Stimulated activated CD4-positive, alpha-beta T cell treated with anti-CD3 and anti-CD28 coated beads, Interleukin-12 subunit alpha, Interleukin-12 subunit beta, amount 100 ng/mL, for 24 hours (primary cell): Measurements from ENCODE around the gene DNAJB11.
"Not testable (repeated sequence)": the region's sequence is repeated elsewhere in the genome, so short reads cannot be mapped to it uniquely, and the experiment has no call there.

Source experiments
- DNase-seq, 2 experiments: peaks; one replicate each; pipeline ENCODE4 v3.0.0-alpha.2; 2020; ENCODE audit warnings: low read depth in 2 of 2

The DNAJB11 gene

GRCh38 chr3:186617036-186617946, 46.8 kb downstream of the DNAJB11 start:
- DNase-seq, result peak; percentile 75 to 82

DNA sequence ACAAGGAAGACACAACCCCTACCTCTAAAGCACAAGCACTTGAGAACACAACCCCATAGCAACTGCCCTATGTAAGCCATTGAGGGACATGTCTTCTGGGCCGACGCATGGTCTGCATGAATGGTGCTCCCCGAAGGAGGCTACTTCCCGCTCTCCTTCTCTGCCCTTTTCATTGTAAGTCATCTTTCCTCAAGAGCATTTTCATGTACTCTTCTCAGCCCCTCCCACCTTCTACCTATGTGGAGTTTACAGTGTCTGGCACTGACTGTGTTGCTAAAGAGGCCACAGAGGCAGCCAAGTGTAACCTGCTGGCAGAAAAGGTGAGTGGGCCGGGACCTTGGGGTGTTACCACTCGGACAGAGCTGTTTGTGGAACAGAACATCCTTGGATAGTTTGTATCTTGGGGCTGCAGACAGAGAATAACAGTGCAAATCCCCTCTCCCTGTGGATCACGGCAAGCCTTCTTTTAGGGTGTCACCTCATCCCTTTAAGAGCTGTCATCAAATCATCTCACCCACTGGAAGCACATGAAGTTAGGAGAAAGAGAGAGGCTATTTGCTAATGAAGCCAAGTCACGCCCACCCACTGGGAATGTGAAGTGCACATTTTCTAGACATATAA, 47.9 kb downstream of the DNAJB11 start:
- no peak for DNase-seq

DNA sequence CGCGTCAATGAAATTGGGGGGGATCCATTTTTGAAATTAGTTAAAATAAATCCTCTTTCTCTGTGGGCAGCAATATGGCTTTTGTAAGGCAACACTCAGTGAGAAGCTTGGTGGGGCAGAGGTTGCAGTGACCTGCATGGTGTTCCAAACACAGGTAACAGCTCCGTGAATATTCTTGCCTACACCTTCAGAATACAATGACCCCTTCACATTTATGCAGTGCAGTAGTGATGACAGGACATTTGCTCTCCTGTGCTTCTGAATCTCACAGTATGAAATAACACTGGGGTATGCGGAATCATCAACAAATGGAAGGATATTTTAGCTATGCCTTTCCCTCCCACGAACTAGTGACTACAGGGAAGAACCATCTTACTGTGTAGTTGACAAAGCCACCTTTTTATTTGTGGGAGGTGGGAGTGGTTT, 49.3 kb downstream of the DNAJB11 start:
- no peak for DNase-seq

DNA sequence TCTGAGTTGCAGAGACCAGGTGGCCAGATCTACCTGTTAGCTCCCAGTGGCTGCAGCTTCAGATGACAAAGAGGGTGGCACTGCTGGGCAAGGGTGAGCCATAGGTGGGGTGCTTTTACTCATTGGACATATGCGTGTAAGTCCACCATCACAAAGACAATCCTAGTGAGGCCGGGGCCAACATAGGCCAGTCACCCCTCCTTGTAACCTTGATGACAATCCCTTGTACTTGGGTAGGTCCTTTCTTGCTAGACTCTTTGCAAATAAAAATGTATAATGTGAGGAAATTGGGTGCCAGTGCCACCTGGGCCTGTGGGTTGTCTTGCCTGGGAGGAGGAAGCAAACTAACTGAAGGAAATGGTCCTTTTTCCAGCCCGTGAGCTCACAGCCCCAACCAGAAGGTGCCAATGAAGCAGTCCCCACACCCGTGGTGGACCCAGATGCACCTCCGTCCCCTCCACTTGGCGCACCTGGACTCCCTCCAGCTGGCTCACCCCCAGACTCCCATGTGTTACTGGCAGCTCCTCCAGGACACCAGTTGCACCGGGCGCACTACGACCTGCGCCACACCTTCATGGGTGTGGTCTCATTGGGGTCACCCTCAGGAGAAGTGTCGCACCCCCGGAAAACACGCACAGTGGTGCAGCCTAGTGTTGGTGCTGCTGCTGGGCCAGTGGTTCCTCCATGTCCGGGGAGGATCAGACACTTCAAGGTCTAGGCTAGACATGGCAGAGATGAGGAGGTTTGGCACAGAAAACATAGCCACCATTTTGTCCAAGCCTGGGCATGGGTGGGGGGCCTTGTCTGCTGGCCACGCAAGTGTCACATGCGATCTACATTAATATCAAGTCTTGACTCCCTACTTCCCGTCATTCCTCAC, 49.9 kb downstream of the DNAJB11 start:
- DNase-seq, result no peak

- no peak for DNase-seq
These were observed 51.6 kb downstream of the DNAJB11 start for GRCh38 chr3:186621894-186622650.

- DNase-seq, result no peak
These were observed 52.3 kb downstream of the DNAJB11 start for GRCh38 chr3:186622651-186623310.

DNA sequence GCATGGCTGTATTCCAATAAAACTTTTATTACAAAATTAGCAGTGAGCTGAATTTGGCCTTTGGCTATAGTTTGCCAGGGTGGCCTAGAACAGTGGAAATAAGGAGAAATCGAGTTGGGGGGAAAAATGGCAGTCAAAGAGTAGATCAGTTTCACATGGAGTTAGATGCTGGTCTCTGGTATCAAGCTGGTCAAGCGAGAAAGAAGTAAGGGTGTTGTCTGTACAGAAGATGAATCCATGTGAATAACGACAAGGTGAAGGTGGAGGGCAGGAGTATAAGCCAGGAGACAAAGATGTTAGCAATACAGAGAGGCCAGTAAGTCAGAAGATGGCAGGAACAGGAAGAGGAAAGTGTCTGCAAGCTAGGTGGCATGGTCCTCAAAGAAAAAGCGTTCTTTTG, 54.1 kb downstream of the DNAJB11 start:
- DNase-seq, result no peak

GRCh38 chr3:186625600-186626042, 55.1 kb downstream of the DNAJB11 start:
- DNase-seq, result no peak

- no peak for DNase-seq
These were observed 55.8 kb downstream of the DNAJB11 start for GRCh38 chr3:186626254-186626847.

DNA sequence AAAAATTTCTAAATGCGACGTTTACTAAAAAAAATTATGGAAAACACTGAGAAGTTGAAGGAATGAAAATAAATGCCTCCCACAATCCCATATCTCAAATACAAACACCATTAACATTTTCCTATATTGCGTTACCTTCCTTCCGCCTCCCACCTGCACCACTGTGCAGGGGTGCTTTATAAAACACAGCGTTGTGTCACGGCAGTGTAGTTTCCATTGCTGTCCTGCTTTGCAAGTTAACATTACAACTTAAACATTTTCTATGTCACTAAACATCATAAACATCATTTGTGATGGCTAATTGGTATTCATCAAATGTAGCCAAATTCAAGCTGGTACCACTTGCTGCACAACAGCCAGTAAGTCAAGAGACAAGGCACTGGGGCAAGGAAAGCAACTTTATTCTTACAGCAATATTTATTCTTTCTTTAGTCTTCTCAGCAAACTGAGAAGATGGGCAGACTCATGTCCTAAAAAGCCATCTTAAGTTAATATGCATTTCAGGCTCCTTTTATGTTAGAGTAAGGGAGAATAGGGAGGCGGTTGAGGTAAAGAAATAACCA, 57.4 kb downstream of the DNAJB11 start:
- DNase-seq, result no peak

- DNase-seq, result no peak
These were observed 58.2 kb downstream of the DNAJB11 start for GRCh38 chr3:186628756-186629155.

DNA sequence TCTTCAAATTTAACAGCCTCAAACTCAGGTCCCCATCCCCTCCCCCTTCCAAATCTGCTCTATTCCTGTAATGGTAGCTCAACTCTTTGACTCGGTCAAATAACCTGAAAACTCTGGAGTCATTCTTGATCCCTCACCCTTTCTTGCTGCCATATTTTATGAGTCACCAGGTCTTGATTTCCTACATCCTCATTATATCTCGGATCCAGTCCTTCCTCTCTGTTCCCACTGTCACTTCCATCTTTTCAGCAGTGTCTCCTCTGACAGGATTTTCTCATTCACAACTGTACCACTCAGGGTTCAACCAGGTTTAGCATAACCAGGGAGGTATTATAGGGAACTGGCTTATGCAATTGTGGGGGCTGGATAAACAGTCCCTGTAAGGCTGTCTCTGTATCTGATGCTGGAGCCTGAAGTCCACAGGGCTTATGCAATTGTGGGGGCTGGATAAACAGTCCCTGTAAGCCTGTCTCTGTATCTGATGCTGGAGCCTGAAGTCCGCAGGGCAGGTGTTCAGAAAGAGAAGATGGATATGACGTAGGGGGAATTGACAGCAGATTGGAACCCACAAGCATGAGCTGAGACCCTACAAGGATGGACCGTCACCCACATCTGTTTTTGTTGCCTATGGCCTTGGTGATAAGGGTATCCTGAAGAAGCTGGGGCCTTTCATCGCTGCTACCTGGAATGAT, 60.6 kb downstream of the DNAJB11 start:
- no peak for DNase-seq

DNA sequence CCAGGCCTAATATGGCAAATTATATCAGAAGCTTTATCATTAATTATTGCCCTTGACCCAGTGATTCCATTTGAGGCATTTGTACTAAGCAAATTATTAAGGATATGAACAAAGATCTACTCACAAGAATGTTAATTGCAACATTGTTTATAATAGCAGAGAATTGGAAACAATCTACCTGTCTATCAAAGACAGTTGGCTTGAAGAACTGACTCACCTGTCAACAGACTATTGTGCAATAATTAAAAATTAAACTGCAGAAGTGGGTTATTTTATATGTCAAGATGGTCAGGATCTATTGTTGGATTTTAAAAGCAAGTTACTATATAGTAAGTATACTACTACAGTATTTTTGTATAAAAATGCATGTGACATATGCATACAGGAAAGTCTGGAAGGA, 63.0 kb downstream of the DNAJB11 start:
- no peak for DNase-seq

DNA sequence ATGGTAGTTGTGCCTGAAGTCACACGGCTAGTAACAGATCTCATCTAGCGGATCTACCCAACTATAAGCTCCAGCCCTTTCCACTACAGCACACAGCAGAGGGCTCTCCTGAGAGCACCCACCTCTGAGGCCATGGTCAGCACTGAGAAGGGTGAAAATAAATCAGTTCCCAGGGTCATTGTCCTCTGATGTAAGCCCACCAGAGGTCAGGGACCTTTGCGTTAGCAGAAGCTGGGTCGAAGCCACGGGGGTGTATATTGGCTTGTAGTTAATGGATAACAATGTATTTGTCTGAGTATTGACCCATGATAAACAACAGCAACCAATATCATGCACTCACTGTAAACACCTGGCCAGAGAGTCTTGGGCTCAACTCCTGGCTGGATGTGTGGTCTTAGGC, 63.7 kb downstream of the DNAJB11 start:
- DNase-seq, result not testable (repeated sequence)
